Measurements from ENCODE around the gene C19orf12.
"Not testable (repeated sequence)": the region's sequence is repeated elsewhere in the genome, so short reads cannot be mapped to it uniquely, and the experiment has no call there.

C19orf12 gene

DNA sequence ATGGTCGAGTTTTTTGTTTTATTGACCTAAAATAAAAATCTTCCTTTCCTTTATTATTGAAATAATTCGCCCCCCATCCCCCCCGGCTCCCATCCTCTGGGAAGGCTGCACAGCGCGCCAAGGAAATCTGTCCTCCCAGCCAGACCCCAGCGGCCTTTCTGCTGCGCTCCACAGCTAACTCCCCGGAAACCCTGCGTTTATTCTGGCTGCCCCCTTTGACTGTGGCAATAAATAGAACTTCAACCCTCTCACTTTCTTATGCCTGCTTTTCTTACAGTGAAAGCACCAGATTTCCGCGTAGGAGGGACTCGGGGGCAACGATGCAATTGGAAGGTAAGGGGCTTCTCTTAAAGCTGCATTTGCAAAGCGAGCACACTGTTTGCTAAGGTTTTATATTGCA is 9.7 kb upstream of the C19orf12 start:
- no peak for DNase-seq

DNA sequence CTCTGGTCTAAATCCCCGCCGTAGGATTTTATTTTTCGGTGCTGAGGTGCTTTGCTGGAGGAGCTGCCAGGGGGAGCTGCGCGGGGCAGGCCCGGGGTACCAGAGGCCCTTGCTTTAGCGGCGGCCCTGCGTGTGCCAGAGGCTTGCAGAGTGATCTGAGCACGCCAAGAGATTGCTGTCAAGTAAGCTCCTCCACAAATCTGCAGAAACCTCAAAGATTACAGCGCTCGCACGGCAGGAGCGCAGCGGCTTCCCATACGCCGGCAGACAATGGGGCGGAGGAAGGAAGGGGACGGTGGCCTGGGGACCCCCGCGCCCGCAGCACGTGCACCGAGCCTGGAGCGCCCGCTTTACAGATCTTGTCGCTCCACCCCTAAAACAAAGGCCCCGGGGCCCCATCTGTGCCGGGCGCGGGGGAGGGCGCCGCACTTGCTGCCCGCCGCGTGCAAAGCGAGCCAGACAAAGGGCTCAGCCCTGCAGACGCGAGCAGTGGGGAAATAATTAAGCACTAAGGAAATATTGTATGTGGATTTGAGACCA is 9.1 kb upstream of the C19orf12 start:
- no peak for DNase-seq

DNA sequence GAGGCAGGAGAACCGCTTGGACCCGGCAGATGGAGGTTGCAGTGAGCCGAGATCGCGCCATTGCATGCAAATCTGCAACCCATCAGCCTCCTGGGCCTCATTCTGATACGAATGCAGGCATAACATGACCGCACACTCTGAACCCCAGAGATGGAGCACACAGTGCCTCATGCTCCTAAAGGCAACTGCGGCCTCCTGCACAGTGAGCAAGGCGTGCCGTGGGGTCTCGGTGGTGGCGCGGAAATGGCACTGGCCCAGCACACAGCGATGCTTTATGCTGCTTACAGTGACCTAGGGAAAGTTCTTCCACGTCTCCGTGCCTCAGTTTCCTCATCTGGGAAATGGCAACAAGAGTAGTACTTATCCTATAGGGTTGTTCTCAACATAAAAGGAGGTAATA is 2.0 kb upstream of the C19orf12 start:
- DNase-seq: no peak

DNA sequence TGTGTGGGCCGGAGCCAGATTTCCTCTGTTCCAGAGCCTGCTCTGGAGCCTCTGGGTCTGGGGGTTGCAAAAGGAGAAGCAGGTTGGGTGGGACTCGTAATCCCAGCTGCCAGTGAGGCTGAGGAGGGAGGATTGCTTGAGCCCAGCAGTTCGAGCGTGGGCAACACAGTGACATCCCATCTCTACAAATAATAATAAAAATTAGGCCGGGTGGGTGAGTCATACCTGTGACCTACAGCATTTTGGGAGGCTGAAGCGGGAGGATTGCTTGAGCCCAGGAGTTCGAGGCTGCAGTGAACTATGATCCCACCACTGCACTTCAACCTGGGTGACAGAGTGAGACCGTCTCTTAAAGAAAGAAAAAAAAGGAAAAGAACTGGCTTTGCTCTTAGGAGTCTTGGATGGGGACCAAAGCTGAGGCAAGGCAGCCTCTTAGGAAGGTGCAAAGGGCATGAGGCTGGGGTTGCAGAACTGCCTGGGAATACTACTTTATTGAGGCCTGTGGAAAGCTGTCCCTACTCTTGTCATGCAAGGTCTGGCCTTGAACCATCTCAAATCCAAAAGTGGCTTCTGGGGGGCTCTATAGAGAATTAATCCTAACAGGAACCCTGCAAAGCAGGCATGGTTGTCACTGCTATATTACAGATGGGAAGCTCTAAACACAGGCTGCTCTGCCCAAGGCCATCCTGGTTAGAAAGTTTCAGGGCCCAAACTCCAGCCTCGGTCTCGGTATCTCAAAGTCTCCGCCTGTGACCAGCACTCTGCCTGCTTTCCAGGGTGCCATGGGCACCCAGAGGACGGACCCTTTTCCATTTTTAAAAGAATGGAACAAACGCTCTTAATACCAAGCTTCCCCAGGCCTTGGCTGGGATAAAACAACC is 880 bp upstream of the C19orf12 start:
- DNase-seq: no peak

DNA sequence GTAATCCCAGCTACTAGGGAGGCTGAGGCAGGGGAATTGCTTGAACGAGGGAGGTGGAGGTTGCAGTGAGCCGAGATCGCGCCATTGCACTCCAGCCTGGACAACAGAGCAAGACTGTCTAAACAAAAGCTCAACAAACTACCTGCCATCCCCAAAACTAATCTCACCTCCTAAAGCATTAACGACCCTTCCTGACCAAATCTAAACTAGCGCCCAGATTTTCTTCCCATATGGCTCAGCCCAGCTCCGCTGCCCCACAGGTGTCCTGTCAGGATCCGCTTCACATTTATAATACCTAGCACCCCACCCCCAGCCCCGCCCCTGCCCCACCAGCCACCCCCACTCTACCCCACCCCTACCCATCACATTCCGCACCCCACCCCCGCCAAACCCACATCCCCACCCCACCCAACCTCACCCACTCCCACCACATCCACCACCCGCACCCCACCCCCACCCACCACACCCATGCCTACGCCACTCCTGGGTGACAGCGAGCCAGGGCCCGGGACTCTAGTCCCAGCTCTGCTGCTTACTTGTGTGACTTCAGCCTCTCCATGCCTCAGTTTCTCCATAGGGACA is 599 bp downstream of the C19orf12 start:
- no peak for DNase-seq

DNA sequence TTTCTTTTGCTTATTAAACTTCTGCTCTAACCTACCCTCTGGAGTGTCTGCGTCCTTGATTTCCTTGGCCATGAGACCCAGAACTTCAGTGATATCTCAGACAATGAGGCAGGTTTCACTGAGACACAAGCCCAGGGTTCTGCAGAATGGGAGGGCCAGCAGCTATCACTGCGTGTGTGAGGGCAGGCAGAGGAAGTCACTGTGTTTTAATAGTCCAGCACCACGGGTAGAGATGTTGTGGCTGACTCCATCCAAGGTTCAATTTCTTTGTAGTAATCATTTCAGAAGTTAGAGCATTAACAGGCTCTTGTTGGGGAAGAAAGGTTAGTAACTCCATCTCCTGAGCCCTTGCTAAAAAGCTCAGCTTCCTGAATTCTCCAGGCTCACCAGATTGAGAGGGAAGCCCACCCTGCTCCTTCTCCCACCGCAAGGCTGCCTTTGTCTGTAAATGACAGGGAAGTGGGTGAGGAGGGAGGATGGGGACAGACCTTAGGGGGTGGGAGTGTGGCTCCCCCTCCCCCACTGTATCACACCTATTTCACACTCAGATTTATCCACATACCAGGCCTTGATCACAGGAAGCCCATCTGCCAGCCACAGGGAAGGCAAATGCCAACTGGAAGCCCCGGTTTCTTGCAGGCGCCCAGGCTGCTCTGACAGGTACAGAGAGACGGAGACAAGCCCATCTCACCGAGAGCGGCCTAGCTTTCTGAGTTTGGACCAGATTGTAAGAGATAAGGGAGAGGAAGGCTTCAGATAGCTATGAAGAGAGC is 2.1 kb downstream of the C19orf12 start:
- no peak for DNase-seq

DNA sequence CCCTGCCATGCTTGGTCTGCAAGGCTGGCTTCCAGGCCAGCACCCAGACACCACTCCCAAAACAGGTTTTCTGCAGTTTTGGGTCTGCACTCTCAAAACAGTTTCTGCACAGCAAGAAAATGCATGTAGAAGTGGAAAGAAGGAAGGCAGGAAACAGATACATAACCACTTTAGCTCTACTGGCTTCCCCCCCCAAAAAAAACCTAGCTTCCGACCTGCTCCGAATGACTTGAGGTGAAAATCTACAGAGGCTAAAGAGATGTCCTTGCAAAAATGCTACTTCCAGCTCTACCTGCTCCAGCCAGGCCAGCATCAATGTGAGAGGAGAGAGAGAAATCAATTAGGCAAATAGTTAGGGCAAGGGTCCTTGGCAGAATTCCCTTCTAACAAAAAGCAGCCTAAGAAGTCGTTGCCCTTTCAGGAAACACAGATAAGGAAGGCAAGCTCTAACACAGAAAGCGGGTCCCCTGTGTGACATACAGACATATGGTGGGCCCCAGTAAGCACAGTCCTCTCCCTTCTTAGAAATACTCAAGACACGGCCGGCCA is 3.4 kb downstream of the C19orf12 start:
- no peak for DNase-seq

DNA sequence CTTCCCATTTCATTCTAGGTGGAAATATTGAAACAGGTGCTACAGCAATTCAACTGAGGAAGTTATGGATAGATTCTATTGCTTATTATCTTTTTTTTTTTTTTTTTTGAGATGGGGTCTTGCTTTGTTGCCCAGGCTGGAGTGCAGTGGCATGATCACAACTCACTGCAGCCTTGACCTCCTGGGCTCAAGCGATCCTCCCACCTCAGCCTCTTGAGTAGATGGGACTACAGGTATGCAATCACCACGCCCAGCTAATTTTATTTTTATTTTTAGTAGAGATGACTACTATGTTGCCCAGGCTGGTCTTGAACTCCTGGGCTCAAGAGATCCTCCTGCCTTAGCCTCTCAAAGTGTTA is 5.6 kb downstream of the C19orf12 start:
- DNase-seq: not testable (repeated sequence)

DNA sequence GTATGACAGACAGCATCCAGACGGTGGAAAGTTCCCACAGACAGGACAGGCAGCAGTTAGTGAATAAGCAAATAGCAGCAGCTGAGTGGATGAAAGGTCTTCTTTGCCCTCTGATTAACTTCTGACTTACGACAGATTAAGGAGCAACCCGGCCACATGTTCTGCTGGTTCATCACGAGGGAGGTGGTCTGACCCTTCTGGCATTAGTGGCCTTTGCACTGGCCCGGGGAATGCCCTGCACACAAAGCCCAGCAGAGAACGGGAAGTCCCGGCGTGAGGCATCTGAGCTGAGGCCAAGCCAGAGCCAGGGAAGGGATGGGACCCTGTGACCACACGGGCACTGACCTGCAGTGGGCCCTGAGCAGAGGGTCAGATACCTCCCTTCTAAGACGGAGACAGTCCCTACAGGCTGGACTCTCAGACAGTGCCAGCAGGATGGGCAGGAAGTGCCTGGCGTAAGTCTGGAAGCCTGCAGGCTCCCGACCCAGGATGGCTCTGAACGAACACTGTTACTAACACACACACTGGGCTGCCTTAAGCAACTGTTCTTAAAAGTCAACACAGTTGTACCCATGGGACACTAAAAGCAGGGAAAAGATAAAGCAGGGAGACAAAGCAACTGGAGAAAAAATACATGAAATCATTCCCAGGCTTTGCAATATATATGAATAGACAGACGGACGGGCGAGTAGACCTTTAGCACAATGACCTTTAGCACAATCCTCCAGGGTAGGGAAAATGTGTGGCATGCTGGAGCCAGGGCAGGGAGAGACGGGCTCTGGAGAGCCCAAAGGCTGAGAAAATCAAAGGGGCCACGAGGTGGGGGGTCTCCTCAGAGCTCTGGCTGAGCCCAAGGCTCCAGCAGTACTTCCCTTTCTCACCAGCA is 6.3 kb downstream of the C19orf12 start:
- no peak for DNase-seq

DNA sequence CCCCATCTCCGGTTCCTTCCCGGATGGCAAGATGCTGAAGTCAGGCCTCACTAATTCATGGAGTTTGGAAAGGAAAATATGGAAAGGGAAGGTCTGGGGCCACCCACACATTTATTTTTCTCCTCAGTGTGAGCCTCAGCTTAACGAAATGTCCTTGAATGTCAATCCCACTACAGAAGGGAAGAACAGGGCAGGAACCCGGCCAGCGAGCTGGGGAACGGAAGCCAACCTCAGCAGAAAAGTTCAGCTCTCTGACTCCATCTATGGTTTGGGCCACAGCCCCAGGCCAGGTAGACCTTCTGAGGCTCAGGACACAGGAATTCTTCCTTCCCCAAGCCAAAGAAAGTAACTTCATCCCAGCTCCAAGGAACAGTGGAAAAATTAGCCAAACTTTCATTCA is 8.4 kb downstream of the C19orf12 start:
- no peak for DNase-seq

DNA sequence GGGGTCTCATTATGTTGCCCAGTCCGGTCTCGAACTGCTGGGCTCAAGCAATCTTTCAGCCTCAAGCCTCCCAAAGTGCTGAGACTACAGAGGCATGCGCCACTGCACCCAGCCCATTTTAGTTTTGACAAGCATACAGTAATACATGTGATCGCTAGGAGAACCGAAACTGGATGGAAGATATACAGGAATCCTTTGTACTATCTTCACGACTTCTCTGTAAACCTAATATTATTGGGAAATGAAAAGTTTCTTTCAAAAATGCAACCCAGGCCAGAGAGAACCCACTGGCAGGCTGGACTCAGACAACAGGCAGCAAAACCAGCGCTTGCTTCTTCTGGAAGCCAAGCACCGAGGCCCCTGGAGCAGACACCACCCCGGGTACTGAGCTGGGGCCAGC is 9.4 kb downstream of the C19orf12 start:
- DNase-seq: no peak

DNA sequence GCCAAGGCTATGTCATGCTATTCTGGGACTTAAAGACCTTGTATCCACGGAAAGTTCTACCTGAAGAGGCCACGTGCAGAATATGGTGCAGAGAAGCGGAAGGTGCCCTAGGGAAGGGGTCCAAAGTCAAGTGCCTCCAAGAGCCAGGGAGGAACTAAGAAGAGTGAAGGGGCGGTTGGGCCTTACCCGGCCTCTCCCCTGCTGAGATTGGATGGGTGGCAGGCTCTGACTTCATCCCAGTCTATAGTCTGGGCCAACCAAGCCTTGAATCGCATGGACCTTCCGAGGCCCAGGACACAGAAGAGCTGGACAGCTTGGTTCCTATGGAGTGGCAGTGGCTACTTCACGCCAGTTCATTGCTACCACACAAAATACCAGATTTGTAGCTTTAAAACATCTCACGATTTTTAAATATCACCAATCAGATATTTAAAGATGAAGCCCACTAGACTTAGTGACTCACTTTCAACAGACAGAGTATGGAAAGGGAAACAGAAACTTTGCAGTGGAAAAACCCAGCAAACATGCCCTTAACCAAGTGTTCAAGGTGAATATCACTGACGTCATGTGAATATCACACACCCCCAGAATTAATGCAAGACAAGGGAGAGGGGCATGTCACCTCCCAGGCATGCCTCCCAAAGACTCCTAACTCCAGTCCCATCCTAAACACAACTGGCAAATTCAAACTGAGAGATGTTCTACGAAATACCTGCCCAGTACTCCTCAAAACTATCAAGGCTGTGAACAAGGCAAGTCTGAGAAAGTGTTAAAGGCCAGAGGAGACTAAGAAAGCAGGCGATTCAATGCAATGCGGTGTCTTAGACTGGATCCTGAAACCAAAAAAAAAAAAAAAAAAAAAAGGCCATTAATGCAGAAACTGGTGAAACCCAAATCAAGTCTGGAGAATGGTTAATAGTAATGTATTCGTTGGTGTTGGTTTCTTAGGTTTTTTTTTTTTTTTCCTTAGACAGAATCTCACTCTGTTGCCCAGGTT is 10.2 kb downstream of the C19orf12 start:
- no peak for DNase-seq

DNA sequence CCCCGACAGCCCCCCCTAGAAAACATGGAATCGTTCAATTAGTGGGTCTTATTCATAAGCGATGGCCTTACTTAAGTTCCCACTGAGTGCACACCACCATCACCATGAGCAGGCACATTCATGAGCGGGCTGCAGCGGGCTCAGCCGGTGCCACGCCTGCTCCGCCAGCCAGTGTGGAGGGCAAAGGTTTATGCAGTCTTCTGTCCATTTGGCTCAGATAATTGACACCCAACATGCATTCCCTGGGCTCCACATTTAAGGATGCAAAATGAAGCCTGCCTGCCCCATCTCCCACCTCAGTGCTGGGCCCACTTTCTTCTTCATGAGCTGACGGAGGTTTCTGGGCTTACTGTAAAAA is 12.1 kb downstream of the C19orf12 start:
- no peak for DNase-seq

DNA sequence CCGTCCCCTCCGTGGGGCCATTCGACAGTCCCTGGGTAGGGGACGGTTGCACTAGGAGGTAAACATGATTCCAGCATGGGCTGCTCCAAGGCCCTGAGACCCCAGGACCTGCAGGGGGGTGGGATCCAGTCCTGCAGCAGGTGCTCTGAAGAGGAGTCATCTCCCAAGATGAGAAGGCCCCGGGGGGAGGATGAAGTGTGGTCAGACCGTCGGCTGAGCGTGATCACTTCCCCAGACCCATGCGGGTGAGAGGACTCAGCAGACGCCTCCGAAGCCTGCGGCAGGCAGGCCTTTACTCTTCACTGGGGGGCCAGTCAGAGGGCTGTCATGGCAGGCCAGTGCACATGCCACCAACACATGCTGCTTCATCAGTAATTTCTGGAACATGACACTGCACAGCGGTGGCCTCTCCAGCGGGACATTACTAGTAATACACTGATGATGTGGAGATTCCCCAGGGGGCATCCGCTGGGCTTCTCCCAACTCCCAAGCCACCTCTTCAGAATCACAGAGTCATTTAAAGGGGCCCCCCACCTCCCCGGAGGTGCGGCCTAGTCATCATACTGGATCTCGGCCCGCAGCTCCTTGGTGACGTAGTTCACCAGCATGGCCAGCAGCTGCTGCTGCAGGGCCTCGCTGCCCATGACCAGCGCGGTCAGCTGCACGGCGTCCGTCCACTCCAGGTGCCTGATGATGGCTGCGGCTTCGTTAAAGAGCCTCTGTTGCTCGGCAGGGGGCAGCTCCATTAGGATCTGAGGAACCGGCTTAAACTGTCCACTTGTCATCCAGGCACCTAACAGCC is 12.7 kb downstream of the C19orf12 start:
- DNase-seq: no peak

DNA sequence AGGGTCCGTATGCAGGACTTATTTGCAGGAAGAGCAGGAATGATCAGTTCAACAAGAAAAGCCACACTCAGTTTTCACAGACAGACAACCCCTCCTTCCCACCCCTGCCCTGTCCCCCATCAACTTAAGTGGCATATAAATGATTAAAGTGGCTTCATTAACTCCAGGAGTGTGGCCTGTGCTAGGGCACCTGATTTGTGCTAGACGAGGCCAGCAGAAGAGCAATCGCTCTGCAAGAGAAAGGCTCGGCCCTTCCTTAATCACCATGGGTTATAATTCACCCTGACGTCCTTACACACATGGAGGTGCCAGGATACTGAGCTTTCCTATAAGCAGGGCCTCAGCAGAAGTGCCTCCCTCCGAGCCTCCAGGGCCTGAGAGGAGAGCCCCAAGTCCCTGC is 14.6 kb downstream of the C19orf12 start:
- no peak for DNase-seq

DNA sequence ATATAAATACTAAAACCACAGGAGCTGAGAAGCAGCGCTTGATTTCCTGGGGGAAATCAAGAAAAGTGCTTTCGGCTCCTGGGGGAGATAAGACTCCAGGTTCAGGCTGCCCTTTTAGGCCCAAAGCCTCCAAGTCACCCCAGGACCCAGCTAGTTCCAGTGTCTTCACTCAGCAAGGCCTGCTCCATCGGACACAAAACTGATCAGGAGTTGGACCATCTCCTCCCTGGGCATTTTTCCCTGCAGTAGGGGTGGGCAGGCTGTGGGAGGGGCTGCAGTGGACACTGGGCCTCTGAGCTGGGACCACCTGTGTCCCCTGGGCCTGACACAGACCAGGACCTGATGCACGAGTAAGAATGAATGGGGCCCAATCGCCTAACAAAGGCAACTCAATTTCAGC is 15.2 kb downstream of the C19orf12 start:
- no peak for DNase-seq

DNA sequence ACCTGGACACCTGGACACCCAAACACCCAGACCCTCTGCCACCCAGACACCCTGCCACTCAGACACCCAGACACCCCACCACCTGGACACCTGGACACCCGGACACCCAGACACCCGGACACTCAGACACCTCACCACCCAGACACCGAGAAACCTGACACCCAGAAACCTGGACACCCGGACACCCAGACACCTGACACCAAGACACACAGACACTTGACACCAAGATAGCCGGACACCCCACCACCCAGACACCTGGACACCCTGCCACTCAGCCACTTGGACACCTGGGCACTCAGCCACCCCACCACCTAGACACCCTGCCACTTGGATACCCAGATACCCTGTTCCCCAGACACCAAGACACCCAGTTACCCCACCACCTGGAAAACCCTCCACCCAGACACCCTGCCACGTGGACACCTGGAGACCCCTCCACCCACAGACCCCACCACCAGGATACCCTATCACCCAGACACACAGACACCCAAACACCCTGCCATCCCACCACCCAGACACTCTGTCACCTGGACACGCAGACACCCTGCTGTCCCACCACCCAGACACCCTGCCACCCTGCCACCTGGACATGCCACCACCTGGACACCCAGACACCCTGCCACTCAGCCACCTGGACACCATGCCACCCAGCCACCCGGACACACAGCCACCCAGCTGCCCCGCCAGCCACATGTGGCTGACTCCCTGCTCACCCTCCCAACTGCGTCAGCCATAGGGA is 17.4 kb downstream of the C19orf12 start:
- DNase-seq: no peak

DNA sequence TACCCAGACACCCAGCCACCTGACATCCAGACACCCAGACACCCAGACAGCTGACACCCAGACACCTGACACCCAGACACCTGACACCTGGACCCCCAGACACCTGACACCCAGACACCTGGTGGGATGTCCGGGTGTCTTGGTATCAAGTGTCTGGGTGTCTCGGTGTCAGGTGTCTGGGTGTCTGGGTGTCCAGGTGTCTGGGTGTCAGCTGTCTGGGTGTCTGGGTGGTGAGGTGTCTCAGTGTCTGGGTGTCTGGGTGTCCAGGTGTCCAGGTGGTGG is 18.6 kb downstream of the C19orf12 start:
- no peak for DNase-seq

DNA sequence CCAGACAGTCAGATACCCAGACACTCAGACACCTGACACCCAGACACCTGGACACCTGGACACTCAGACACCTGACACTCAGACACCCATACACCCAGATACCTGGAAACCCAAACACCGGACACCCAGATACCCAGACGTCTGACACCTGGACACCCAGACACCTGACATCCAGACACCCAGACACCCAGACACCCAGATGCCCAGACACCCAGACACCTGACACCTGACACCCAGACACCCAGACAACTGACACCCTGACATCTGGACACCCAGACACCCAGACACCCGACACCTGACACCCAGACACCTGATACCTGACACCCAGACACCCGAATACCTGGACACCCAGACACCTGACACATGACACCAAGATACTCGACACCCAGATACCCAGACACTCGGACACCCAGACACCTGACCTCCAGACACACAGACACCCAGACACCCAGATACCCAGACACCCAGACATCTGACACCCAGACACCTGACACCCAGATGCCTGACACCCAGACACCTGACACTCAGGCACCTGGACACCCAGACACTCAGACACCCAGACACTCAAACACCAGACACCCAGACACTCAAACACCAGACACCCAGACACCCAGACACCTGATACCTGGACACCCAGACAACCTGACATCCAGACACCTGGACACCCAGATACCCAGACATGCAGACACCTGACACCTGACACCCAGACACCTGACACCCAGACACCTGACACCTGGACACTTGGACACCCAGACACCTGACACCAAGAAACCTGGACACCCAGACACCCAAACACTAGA is 19.1 kb downstream of the C19orf12 start:
- no peak for DNase-seq

Data from islet precursor cell (in vitro differentiated cells).